ENCODE results near the gene RELN.
"Not testable (repeated sequence)": the region's sequence is repeated elsewhere in the genome, so short reads cannot be mapped to it uniquely, and the experiment has no call there.

RELN gene

DNA sequence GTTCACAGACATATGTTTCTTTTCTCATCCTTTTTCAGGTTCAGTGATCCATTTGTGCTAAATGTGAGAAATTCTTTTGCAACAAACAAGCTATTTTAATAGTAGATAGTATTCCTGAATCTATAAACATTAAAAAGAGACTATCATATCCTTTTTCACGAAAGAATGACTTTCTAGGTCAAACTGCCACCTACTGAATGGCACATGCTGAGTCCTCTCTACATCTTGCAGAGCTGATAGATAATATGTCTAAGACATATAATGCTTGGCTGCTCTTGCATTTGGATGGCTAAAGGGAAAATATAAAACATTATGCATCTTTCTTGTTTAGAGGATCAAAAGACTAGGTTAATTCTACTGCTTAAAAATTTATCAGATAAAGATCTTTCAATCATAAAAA, 429.3 kb downstream of the RELN start:
- no peak for DNase-seq (ENCODE audit: low read depth)

DNA sequence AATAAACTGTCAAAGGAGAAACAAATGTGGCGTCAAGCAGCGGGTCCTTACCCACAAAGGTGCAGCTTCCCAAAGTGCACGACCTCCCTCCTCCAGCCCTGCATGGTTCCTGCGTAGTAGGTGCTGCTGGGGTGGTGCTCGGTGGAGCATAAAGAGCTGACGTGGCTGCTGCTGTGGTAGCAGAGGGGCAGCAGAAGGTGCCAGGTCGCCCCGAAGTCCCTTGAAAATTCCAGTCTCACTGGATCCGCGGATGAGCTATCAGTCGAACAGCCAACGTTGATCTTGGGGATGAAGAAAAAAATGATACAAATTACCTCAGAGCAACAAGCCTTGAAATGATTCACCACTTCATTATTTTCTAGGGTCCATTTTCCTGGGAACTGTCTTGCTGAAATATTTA, 438.4 kb downstream of the RELN start:
- DNase-seq (ENCODE audit: low read depth): no peak

DNA sequence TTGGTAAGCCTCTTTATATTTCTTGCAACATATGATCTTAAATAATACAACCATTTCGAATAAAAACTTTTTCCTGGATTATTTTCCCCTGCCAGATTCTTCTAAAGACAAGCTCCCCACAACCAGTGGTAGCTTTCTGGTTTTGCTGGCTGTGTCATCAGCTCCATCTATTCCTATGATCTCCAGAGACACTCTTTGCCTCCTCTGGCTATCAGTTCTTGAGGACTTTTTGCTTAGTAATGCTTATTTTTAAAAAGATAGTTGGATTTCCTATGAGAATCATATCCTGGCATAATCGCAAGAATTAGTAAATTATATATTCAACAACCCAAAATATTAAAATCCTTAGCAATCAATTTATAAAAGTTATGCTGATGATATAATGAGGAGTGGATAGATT, 439.7 kb downstream of the RELN start:
- DNase-seq (ENCODE audit: low read depth): no peak

DNA sequence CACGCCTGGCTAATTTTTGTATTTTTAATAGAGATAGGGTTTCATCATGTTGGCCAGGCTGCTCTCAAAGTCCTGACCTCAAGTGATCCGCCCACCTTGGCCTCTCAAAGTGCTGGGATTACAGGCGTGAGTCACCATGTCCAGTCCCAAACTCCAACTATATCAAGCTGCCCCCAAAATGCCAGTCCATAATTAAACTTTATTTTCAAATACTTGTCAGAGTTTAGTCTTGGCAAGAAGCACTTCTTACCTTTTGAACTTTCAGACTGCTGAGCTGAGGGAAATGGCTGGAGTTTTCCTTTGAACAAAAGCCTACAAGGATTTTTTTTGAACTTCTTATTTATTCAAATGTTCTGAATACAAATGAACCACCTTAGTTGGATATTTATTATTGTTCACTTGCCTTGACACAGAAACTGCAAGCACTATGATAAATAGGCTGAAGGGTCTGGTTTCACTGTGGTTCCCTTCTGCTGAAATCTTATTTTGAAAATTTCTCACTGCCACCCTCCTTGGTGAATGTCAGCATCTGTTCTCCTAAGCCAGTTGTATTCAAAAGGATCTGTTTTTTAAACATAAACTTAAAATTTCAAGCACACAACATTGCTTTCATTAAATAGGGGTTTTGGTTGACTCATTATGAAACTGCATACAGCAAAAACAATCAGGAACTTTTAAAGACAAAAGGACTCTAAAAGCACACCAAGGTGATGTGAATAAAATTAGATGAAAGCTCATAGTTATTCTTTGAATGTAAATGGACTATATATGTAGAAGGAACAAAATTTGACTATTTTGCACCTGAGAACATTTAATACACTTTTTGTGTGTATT, 441.8 kb downstream of the RELN start:
- DNase-seq (ENCODE audit: low read depth): no peak

- no peak for DNase-seq (ENCODE audit: low read depth)
Observed at GRCh38 chr7:103542470-103542869, 447.0 kb downstream of the RELN start.

GRCh38 chr7:103541947-103542346, 447.5 kb downstream of the RELN start:
- no peak for DNase-seq (ENCODE audit: low read depth)

GRCh38 chr7:103541026-103541425, 448.4 kb downstream of the RELN start:
- DNase-seq (ENCODE audit: low read depth): no peak

GRCh38 chr7:103540338-103540737, 449.1 kb downstream of the RELN start:
- no peak for DNase-seq (ENCODE audit: low read depth)

GRCh38 chr7:103539875-103540274, 449.6 kb downstream of the RELN start:
- no peak for DNase-seq (ENCODE audit: low read depth)

DNA sequence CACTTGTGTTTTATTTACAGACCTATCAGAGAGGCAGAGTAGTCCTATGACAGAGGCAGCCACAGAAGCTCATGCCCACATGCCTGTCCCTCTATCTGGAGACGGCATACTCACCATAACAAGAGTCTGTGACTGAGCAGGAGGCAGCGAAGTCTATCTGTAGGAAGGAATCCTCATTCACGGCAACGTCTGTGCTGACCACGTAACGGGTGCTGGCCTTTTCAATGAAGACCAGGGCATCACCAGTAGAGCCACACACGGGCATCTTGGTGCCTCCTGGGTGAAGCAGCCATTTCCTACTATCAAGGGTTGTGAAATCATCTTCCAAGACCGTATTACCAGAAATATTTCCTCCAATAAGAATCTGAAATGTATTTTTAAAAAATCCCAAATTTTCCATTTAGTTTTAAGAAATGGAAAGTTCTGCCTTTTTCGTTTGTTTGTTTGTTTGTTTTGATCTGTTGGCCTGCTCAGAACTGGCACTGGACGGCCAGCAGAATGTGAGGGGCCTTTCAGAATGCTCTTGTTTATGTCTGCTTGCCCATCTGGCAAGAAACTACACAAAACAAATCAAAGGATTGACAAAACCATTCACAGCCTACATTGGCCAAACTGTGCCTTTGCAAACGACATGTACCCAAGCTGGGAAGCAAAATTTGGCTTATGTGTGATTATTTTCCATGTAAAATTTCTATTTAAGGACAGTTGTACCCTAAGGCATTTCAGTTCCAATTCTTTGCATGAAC, 450.3 kb downstream of the RELN start:
- no peak for DNase-seq (ENCODE audit: low read depth)

DNA sequence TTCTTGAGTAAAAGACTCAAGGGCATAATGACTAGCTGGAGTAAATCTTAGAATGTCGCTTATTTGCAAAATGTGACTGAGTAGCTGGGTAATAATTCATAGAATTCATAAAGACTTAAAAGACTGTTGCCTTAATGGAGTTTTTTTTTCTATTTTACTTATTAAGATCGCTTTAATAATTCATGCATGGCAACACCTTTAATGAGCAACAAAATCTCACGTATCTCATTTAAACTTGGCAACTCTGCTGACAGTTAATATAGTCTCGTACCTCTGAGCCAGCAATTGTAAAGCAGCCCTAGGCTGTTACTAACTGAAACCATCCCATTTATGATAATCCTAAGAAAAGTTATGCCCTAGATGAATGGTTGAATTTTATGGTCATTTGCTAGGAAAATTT, 455.7 kb downstream of the RELN start:
- DNase-seq (ENCODE audit: low read depth): no peak

- no peak for DNase-seq (ENCODE audit: low read depth)
Observed at GRCh38 chr7:103532955-103533354, 456.5 kb downstream of the RELN start.

DNA sequence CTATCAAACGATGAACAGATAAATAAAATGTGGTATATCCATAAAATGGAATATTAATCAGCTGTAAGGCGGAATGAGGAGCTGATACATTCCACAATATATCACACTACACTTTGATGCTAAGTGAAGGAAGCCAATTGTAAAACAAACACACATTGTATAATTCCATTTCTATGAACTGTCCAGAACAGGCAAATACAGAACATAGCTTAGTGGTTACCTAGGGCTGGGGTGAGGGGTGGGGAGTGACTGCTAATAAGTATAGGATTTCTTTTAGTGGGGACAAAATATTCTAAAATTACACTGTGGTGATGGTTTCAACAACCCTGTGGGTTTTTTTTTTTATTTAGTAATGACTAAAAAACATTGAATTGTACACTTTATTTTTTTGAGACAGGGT, 461.3 kb downstream of the RELN start:
- no peak for DNase-seq (ENCODE audit: low read depth)

- no peak for DNase-seq (ENCODE audit: low read depth)
Observed at GRCh38 chr7:103525937-103526336, 463.5 kb downstream of the RELN start.

GRCh38 chr7:103524042-103524907, 465.2 kb downstream of the RELN start:
- DNase-seq (ENCODE audit: low read depth): peak; percentile 53

DNA sequence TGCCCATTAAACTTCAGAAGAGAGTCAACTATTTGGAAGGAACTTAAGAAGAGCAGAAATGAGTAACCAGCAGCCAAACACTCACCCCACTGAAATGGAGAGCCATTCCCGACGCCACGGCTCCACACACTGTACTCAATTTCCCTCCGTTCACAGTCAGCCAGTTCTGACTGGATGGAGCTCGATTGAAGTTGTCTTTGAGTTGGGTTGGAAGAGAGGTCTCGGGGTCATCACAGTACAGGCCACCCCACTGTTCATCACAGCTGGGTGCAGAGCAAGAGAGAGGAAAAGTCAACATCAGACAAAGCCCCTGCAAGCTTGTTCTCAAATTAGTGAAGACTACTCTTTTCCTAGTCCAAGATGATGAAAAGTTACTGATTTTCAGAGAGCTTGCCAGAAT, 467.5 kb downstream of the RELN start:
- DNase-seq (ENCODE audit: low read depth): no peak

DNA sequence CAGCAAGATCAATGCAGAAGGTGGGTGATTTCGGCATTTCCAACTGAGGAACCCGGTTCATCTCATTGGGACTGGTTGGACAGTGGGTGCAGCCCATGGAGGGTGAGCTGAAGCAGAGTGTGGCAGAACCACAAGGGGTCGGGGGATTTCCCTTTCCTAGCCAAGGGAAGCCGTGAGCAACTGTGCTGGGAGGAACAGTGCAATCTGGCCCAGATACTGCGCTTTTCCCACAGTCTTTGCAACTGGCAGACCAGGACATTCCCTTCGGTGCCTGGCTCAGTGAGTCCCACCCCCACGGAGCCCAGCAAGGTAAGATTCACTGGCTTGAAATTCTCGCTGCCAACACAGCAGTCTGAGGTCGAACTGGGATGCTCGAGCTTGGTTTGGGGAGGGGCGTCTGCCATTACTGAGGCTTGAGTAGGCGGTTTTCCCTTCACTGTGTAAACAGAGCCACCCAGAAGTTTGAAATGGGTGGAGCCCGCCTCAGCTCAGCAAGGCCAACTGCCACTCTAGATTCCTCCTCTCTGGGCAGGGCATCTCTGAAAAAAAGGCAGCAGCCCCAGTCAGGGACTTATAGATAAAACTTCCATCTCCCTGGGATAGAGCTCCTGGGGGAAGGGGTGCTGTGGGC, 484.8 kb downstream of the RELN start:
- DNase-seq (ENCODE audit: low read depth): no peak

GRCh38 chr7:103501206-103501605, 488.3 kb downstream of the RELN start:
- DNase-seq (ENCODE audit: low read depth): no peak

- DNase-seq (ENCODE audit: low read depth): peak; percentile 7
Observed at GRCh38 chr7:103499976-103500375, 489.5 kb downstream of the RELN start.

GRCh38 chr7:103487419-103487818, 502.0 kb downstream of the RELN start:
- DNase-seq (ENCODE audit: low read depth): no peak

DNA sequence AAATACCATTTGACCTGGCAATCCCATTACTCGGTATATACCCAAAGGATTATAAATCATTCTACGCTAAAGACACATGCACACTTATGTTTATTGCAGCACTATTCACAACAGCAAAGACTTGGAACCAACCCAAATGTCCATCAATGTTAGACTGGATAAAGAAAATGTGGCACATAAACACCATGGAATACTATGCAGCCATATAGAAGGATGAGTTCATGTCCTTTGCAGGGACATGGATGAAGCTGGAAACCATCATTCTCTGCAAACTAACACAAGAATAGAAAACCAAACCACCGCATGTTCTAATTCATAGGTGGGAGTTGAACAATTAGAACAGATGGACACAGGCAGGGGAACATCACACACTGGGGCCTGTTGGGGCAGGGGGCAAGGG, 502.6 kb downstream of the RELN start:
- not testable (repeated sequence) for DNase-seq (ENCODE audit: low read depth)

GRCh38 chr7:103480771-103481170, 508.7 kb downstream of the RELN start:
- no peak for DNase-seq (ENCODE audit: low read depth)

All from ELR (cell line).